Measurements from ENCODE around the gene STEAP4. TPM values are rescaled to one million over a fixed set of nuclear protein-coding genes. Genes with fewer than 3 reads are reported as not detected.
"Not testable (repeated sequence)": the region's sequence is repeated elsewhere in the genome, so short reads cannot be mapped to it uniquely, and the experiment has no call there.

The STEAP4 gene
- total and polyA plus RNA-seq, 5 donors from 2014 or later, result not detected

DNA sequence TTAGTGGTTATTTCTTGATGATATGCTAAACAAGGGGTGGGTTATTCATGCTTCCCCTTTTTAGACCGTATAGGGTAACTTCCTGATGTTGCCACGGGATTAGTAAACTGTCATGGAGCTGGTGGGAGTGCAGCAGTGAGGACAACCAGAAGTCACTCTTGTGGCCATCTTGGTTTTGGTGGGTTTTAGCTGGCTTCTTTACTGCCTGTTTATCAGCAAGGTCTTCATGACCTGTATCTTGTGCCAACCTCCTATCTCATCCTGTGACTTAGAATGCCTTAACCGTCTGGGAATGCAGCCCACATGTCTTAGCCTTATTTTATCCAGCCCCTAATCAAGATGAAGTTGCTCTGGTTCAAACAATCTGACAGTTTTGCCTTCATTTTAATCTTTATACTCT lies 41.7 kb downstream of the STEAP4 start:
- H3K27me3 ChIP-seq (ENCODE audit: control insufficient read depth, insufficient read depth, low read length); H3K4me3 Mint-ChIP-seq; H3K4me3 ChIP-seq (ENCODE audit: low read depth, low read length); H3K4me1 Mint-ChIP-seq; ATAC-seq (ENCODE audit: low read depth in 2 of 2); H3K36me3 ChIP-seq (ENCODE audit: control insufficient read depth, insufficient read depth, low read length); H3K36me3 Mint-ChIP-seq; H3K27ac ChIP-seq (ENCODE audit: insufficient read depth, low read length, poor library complexity, severe bottlenecking); H3K4me1 ChIP-seq (ENCODE audit: control insufficient read depth, insufficient read depth, low read length, poor library complexity, severe bottlenecking); DNase-seq; H3K27ac Mint-ChIP-seq; H3K9me3 ChIP-seq (ENCODE audit: control insufficient read depth in 2 of 2, low read length in 2 of 2); H3K27me3 Mint-ChIP-seq; H3K9me3 Mint-ChIP-seq: not testable (repeated sequence)

DNA sequence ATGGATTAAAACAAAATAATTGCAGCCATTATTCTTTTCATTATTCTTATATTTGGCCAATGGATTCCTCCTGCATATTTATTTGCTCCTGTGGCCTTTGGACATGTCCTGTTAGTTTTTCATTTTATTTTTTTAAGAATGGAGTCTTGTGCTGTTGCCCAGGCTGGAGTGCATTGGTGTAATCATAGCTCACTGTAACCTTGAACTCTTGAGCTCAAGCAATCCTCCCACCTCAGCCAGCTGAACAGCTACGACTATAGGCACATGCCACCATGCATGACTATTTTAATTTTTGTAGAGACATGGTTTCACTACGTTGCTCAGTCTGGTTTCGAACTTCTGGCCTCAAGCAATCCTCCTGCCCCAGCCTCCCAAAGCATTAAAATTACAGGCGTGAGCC lies 44.1 kb downstream of the STEAP4 start:
- H3K27ac Mint-ChIP-seq, result no peak overlapping the region

DNA sequence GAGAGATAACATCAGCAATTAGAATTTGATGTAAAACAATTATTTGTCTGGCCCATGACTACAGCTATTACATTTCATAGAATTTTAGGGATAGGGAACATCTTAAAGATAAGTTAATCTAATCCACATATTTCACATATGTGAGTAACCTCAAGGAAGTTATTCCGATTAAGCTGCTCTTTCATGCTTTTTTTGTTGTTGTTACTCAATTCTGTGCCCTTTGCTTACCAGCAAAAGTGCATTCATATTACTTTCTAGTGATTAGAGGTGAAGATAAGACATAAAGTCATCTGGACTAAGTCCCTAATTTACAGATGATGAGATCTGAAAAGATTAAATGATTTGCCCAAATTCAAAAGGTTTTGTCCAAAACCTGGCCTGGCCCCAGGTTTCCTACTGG lies 46.0 kb downstream of the STEAP4 start:
- DNase-seq (no peak), ATAC-seq (ENCODE audit: low read depth in 2 of 2) (no peak)
- no peaks in the 10 kb centered on the region for H3K27me3 ChIP-seq (ENCODE audit: control insufficient read depth, insufficient read depth, low read length)
- no peak overlapping the region for H3K4me3 Mint-ChIP-seq
- no peaks in the 10 kb centered on the region for H3K36me3 Mint-ChIP-seq
- no peaks in the 10 kb centered on the region for H3K36me3 ChIP-seq (ENCODE audit: control insufficient read depth, insufficient read depth, low read length)
- H3K4me1 ChIP-seq (ENCODE audit: control insufficient read depth, insufficient read depth, low read length, poor library complexity, severe bottlenecking), result no peaks in the 10 kb centered on the region
- H3K27me3 Mint-ChIP-seq, result peaks cover 10% of the 10 kb centered on the region
- H3K27ac ChIP-seq (ENCODE audit: insufficient read depth, low read length, poor library complexity, severe bottlenecking), result no peak overlapping the region
- no peaks in the 10 kb centered on the region for H3K9me3 ChIP-seq (ENCODE audit: control insufficient read depth in 2 of 2, low read length in 2 of 2)
- no peak overlapping the region for H3K27ac Mint-ChIP-seq
- H3K4me1 Mint-ChIP-seq, result no peaks in the 10 kb centered on the region
- H3K9me3 Mint-ChIP-seq, result peaks cover 0 to 10% (median 0%) of the 10 kb centered on the region in 7 donors
- H3K4me3 ChIP-seq (ENCODE audit: low read depth, low read length), result no peak overlapping the region

More for the DNA sequence above, 44.1 kb downstream of the STEAP4 start:
- Mint-ChIP-seq H3K4me1 (peaks cover 0 to 2% (median 0%) of the 10 kb centered on the region in 4 donors), H3K4me3 (no peak overlapping the region), H3K27me3 (peaks cover 10% of the 10 kb centered on the region), H3K36me3 (no peaks in the 10 kb centered on the region), H3K9me3 (peaks cover 0 to 6% (median 0%) of the 10 kb centered on the region in 7 donors)
- DNase-seq (no peak), ATAC-seq (ENCODE audit: low read depth in 2 of 2) (no peak)
- Histone ChIP-seq H3K4me1 (ENCODE audit: control insufficient read depth, insufficient read depth, low read length, poor library complexity, severe bottlenecking) (no peaks in the 10 kb centered on the region), H3K27ac (ENCODE audit: insufficient read depth, low read length, poor library complexity, severe bottlenecking) (no peak overlapping the region), H3K9me3 (ENCODE audit: control insufficient read depth in 2 of 2, low read length in 2 of 2) (no peaks in the 10 kb centered on the region), H3K4me3 (ENCODE audit: low read depth, low read length) (no peak overlapping the region), H3K27me3 (ENCODE audit: control insufficient read depth, insufficient read depth, low read length) (no peaks in the 10 kb centered on the region), H3K36me3 (ENCODE audit: control insufficient read depth, insufficient read depth, low read length) (no peaks in the 10 kb centered on the region)

DNA sequence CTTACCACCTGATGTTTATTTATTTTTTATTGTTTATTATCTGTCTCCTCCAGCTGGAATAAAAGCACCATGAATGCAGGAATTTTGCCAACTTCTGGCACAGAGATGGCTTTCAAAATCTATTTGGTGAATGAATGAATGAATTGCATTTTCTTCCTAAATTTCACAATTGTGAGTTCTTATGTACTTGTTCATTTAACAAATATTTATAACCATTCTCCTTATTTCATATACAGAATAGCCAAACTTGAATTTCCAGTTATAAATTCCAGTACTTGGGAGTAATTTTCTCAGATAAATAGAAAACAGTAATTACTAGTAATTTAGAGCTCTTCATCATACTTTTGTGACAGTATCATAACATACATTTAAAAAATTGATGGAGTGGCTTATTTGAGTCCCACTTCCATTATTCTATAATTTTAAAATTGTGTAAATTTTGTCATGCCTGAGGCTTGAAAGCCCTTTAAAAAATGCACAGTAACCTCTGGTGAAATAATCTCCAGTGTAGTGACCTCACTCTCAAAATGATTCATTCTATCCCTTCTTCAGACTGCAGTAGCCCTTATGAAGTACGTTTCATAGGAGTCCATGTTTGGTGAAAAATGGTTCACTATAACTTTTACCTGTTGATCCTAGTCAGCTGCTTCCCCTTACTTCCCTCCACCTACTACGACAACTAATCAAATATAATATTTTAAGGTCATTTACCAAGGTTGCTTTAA lies 46.9 kb downstream of the STEAP4 start:
- peaks cover 10% of the 10 kb centered on the region for H3K27me3 Mint-ChIP-seq
- H3K9me3 Mint-ChIP-seq, result peaks cover 0 to 10% (median 2%) of the 10 kb centered on the region in 7 donors
- H3K36me3 Mint-ChIP-seq, result no peaks in the 10 kb centered on the region
- Histone ChIP-seq H3K4me3 (ENCODE audit: low read depth, low read length) (no peak overlapping the region), H3K27me3 (ENCODE audit: control insufficient read depth, insufficient read depth, low read length) (no peaks in the 10 kb centered on the region), H3K4me1 (ENCODE audit: control insufficient read depth, insufficient read depth, low read length, poor library complexity, severe bottlenecking) (no peaks in the 10 kb centered on the region), H3K36me3 (ENCODE audit: control insufficient read depth, insufficient read depth, low read length) (no peaks in the 10 kb centered on the region), H3K27ac (ENCODE audit: insufficient read depth, low read length, poor library complexity, severe bottlenecking) (no peak overlapping the region), H3K9me3 (ENCODE audit: control insufficient read depth in 2 of 2, low read length in 2 of 2) (no peaks in the 10 kb centered on the region)
- DNase-seq (no peak), ATAC-seq (ENCODE audit: low read depth in 2 of 2) (no peak)
- H3K4me1 Mint-ChIP-seq, result no peaks in the 10 kb centered on the region
- H3K4me3 Mint-ChIP-seq, result peak overlapping the region in 1 of 4 donors; percentile 49
- H3K27ac Mint-ChIP-seq, result no peak overlapping the region

- H3K27me3 Mint-ChIP-seq, result peaks cover 10% of the 10 kb centered on the region
- H3K4me1 ChIP-seq (ENCODE audit: control insufficient read depth, insufficient read depth, low read length, poor library complexity, severe bottlenecking); H3K9me3 ChIP-seq (ENCODE audit: control insufficient read depth in 2 of 2, low read length in 2 of 2); H3K36me3 ChIP-seq (ENCODE audit: control insufficient read depth, insufficient read depth, low read length); H3K27ac Mint-ChIP-seq; H3K4me3 Mint-ChIP-seq; H3K4me1 Mint-ChIP-seq; H3K36me3 Mint-ChIP-seq; H3K27ac ChIP-seq (ENCODE audit: insufficient read depth, low read length, poor library complexity, severe bottlenecking); H3K4me3 ChIP-seq (ENCODE audit: low read depth, low read length); ATAC-seq (ENCODE audit: low read depth in 2 of 2); DNase-seq; H3K27me3 ChIP-seq (ENCODE audit: control insufficient read depth, insufficient read depth, low read length): not testable (repeated sequence)
- peaks cover 2 to 15% (median 10%) of the 10 kb centered on the region in 7 donors for H3K9me3 Mint-ChIP-seq
Measured at GRCh38 chr7:88258296-88258695, 48.4 kb downstream of the STEAP4 start.

GRCh38 chr7:88256906-88257305 lies 49.8 kb downstream of the STEAP4 start:
- no peak for ATAC-seq (ENCODE audit: low read depth in 2 of 2)
- peaks cover 6% of the 10 kb centered on the region for H3K27me3 Mint-ChIP-seq

GRCh38 chr7:88254721-88255424 lies 51.8 kb downstream of the STEAP4 start:
- Histone ChIP-seq H3K27ac (ENCODE audit: insufficient read depth, low read length, poor library complexity, severe bottlenecking) (no peak overlapping the region), H3K36me3 (ENCODE audit: control insufficient read depth, insufficient read depth, low read length) (no peaks in the 10 kb centered on the region), H3K4me1 (ENCODE audit: control insufficient read depth, insufficient read depth, low read length, poor library complexity, severe bottlenecking) (no peaks in the 10 kb centered on the region), H3K4me3 (ENCODE audit: low read depth, low read length) (no peak overlapping the region), H3K27me3 (ENCODE audit: control insufficient read depth, insufficient read depth, low read length) (no peaks in the 10 kb centered on the region), H3K9me3 (ENCODE audit: control insufficient read depth in 2 of 2, low read length in 2 of 2) (peaks cover 4 to 6% of the 10 kb centered on the region in 2 experiments)
- Mint-ChIP-seq H3K27ac (no peak overlapping the region), H3K27me3 (peaks cover 6% of the 10 kb centered on the region), H3K36me3 (no peaks in the 10 kb centered on the region), H3K4me3 (no peak overlapping the region), H3K9me3 (peaks cover 2 to 17% (median 10%) of the 10 kb centered on the region in 7 donors), H3K4me1 (no peaks in the 10 kb centered on the region)
- ATAC-seq (ENCODE audit: low read depth in 2 of 2), result no peak
- no peak for DNase-seq

More at GRCh38 chr7:88256906-88257305, 49.8 kb downstream of the STEAP4 start:
- no peak overlapping the region for H3K4me3 ChIP-seq (ENCODE audit: low read depth, low read length)
- no peaks in the 10 kb centered on the region for H3K4me1 ChIP-seq (ENCODE audit: control insufficient read depth, insufficient read depth, low read length, poor library complexity, severe bottlenecking)
- DNase-seq, result no peak
- H3K36me3 ChIP-seq (ENCODE audit: control insufficient read depth, insufficient read depth, low read length), result no peaks in the 10 kb centered on the region
- H3K27me3 ChIP-seq (ENCODE audit: control insufficient read depth, insufficient read depth, low read length), result no peaks in the 10 kb centered on the region
- Mint-ChIP-seq H3K9me3 (peaks cover 2 to 17% (median 10%) of the 10 kb centered on the region in 7 donors), H3K4me3 (no peak overlapping the region), H3K36me3 (no peaks in the 10 kb centered on the region), H3K27ac (no peak overlapping the region), H3K4me1 (no peaks in the 10 kb centered on the region)
- no peak overlapping the region for H3K27ac ChIP-seq (ENCODE audit: insufficient read depth, low read length, poor library complexity, severe bottlenecking)
- peaks cover 4 to 6% of the 10 kb centered on the region in 2 experiments for H3K9me3 ChIP-seq (ENCODE audit: control insufficient read depth in 2 of 2, low read length in 2 of 2)

All from CD4-positive, CD25-positive, alpha-beta regulatory T cell (primary cell).